ENCODE data around the gene PRR18.

DNA sequence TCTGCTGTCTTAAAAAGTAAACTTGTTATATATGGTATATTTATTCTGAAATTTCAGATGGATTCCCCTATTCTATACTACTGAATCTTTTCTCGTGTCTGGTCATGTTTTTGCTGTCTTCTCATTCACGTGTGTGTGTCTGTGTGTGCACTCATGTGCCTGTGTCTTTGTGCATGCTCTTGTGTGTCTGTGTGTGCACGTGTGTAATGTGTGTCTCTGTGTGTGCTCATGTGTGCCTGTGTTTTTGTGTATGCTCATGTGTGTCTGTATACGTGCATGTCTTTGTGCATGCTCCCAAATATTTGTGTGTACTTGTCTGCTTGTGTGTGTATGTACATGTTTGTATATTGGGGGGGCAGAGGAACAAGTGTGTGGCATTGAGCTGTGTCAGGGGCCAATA lies 34.0 kb downstream of the PRR18 start:
- TF ChIP-seq, protein P1, sequence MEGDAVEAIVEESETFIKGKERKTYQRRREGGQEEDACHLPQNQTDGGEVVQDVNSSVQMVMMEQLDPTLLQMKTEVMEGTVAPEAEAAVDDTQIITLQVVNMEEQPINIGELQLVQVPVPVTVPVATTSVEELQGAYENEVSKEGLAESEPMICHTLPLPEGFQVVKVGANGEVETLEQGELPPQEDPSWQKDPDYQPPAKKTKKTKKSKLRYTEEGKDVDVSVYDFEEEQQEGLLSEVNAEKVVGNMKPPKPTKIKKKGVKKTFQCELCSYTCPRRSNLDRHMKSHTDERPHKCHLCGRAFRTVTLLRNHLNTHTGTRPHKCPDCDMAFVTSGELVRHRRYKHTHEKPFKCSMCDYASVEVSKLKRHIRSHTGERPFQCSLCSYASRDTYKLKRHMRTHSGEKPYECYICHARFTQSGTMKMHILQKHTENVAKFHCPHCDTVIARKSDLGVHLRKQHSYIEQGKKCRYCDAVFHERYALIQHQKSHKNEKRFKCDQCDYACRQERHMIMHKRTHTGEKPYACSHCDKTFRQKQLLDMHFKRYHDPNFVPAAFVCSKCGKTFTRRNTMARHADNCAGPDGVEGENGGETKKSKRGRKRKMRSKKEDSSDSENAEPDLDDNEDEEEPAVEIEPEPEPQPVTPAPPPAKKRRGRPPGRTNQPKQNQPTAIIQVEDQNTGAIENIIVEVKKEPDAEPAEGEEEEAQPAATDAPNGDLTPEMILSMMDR (conservative IDR thresholded peaks at IDR 0.05; ENCODE audit: low read depth, low read length): no peak
- TF ChIP-seq EZH2phosphoT487 (IDR thresholded peaks at IDR 0.05; ENCODE audit: borderline replicate concordance, low read length) (no peak), EZH2 (IDR thresholded peaks at IDR 0.05; ENCODE audit: low read length, unreplicated experiment) (no peak)

Measured in PC-3 (cell line).